HEK293 (cell line): ENCODE measurements around the gene PKNOX2.

Experiments used
- CTCF ChIA-PET: fragments of 350-600 bp; formaldehyde crosslinking; extraction: SDS; loops from one replicate; lab custom pipeline; 2021; ENCODE audit warnings: antibody characterized with exemption; lab: Yijun Ruan, JAX
- POLR2A ChIA-PET: fragments of 300-600 bp; formaldehyde crosslinking; extraction: SDS; loops from one replicate; lab custom pipeline; 2020; ENCODE audit warnings: antibody characterized with exemption, inconsistent platforms; lab: Yijun Ruan, JAX
- H3K27ac ChIP-seq: fragments of 200-500 bp; sonication (Bioruptor generic); 2 replicates; pipeline ENCODE4 v1.5.1; 2014; ENCODE audit warnings: low read depth, low read length, control low read depth, inconsistent platforms; ENCODE audit errors: extremely low read depth
- H3K36me3 ChIP-seq, 2 experiments: fragments of 200-500 bp in 1 of 2; sonication (Bioruptor generic) in 1 of 2; 1 replicate in 1 of 2; 2 replicates in 1 of 2; pipeline ENCODE4 v1.5.1; 2014 to 2017; ENCODE audit warnings: inconsistent platforms in 2 of 2, low read length in 2 of 2; ENCODE audit not compliant: control insufficient read depth in 2 of 2, insufficient read depth in 1 of 2
- H3K4me1 ChIP-seq: fragments of 200-500 bp; sonication (Bioruptor generic); 2 replicates; pipeline ENCODE4 v1.5.1; 2014; ENCODE audit warnings: mild to moderate bottlenecking, low read length, inconsistent platforms; ENCODE audit not compliant: control insufficient read depth, insufficient read depth
- H3K4me3 ChIP-seq: 2 replicates; pipeline ENCODE4 v1.5.1; 2011; ENCODE audit warnings: low read depth, mild to moderate bottlenecking, control low read depth, low read length, moderate library complexity
- H3K9me3 ChIP-seq: fragments of 200-500 bp; sonication (Bioruptor generic); 2 replicates; pipeline ENCODE4 v1.5.1; 2014; ENCODE audit warnings: low read depth, low read length, inconsistent platforms; ENCODE audit not compliant: control insufficient read depth, insufficient read depth
- FEZF1 ChIP-seq: fragments of 450-650 bp; formaldehyde crosslinking; IDR thresholded peaks from 2 replicates; pipeline ENCODE4 v1.5.1; 2016; ENCODE audit warnings: missing biosample characterization, missing genetic modification characterization
- GLI4 ChIP-seq: fragments of 450-650 bp; formaldehyde crosslinking; IDR thresholded peaks from 2 replicates; pipeline ENCODE4 v1.5.1; 2016; ENCODE audit warnings: missing biosample characterization, missing genetic modification characterization
- HOXC10 ChIP-seq: sonication (generic); formaldehyde crosslinking; IDR thresholded peaks from 2 replicates; pipeline ENCODE4 v1.8.1; 2023; ENCODE audit warnings: mild to moderate bottlenecking, missing genetic modification reagents
- HOXD13 ChIP-seq: sonication (generic); formaldehyde crosslinking; IDR thresholded peaks from 2 replicates; pipeline ENCODE4 v1.8.0; 2022; ENCODE audit warnings: missing genetic modification reagents, borderline replicate concordance
- OVOL3 ChIP-seq: fragments of 450-650 bp; formaldehyde crosslinking; IDR thresholded peaks from 2 replicates; pipeline ENCODE4 v1.5.1; 2016; ENCODE audit warnings: missing biosample characterization, missing genetic modification characterization
- RBAK ChIP-seq: fragments of 450-650 bp; formaldehyde crosslinking; IDR thresholded peaks from 2 replicates; pipeline ENCODE4 v1.5.1; 2016; ENCODE audit warnings: missing biosample characterization, missing genetic modification characterization
- SP3 ChIP-seq: fragments of 450-650 bp; formaldehyde crosslinking; IDR thresholded peaks from 2 replicates; pipeline ENCODE4 v1.5.1; 2016; ENCODE audit warnings: missing biosample characterization, missing genetic modification characterization
- ZBTB1 ChIP-seq: fragments of 450-650 bp; formaldehyde crosslinking; IDR thresholded peaks from 2 replicates; pipeline ENCODE4 v1.5.1; 2016; ENCODE audit warnings: missing biosample characterization, missing genetic modification characterization
- ZBTB8A ChIP-seq: fragments of 450-650 bp; formaldehyde crosslinking; IDR thresholded peaks from 2 replicates; pipeline ENCODE4 v1.5.1; 2016; ENCODE audit warnings: missing biosample characterization, missing genetic modification characterization
- ZFP3 ChIP-seq: fragments of 450-650 bp; formaldehyde crosslinking; IDR thresholded peaks from 2 replicates; pipeline ENCODE4 v1.5.1; 2016; ENCODE audit warnings: low read depth, missing biosample characterization, missing genetic modification characterization
- ZIC2 ChIP-seq: fragments of 450-650 bp; formaldehyde crosslinking; IDR thresholded peaks from 2 replicates; pipeline ENCODE4 v1.5.1; 2016; ENCODE audit warnings: missing biosample characterization, missing genetic modification characterization
- ZNF292 ChIP-seq: fragments of 450-650 bp; formaldehyde crosslinking; IDR thresholded peaks from 2 replicates; pipeline ENCODE4 v1.5.1; 2016; ENCODE audit warnings: low read depth, missing biosample characterization, missing genetic modification characterization, borderline replicate concordance
- ZNF324 ChIP-seq: fragments of 450-650 bp; formaldehyde crosslinking; IDR thresholded peaks from 2 replicates; pipeline ENCODE4 v1.5.1; 2016; ENCODE audit warnings: missing biosample characterization, missing genetic modification characterization
- ZNF366 ChIP-seq: fragments of 450-650 bp; formaldehyde crosslinking; conservative IDR thresholded peaks from 2 replicates; pipeline ENCODE4 v1.5.1; 2016; ENCODE audit warnings: missing biosample characterization, missing genetic modification characterization
- ZNF48 ChIP-seq: fragments of 450-650 bp; formaldehyde crosslinking; IDR thresholded peaks from 2 replicates; pipeline ENCODE4 v1.5.1; 2016; ENCODE audit warnings: missing biosample characterization, missing genetic modification characterization
- ZNF521 ChIP-seq: fragments of 450-650 bp; formaldehyde crosslinking; IDR thresholded peaks from 2 replicates; pipeline ENCODE4 v1.5.1; 2017; ENCODE audit warnings: missing biosample characterization, mild to moderate bottlenecking, missing genetic modification characterization
- ZNF544 ChIP-seq: fragments of 450-650 bp; formaldehyde crosslinking; IDR thresholded peaks from 2 replicates; pipeline ENCODE4 v1.5.0; 2017; ENCODE audit warnings: missing biosample characterization, missing genetic modification characterization
- ZNF548 ChIP-seq: fragments of 450-650 bp; formaldehyde crosslinking; IDR thresholded peaks from 2 replicates; pipeline ENCODE4 v1.5.1; 2016; ENCODE audit warnings: missing biosample characterization, missing genetic modification characterization
- ZNF629 ChIP-seq: fragments of 450-650 bp; formaldehyde crosslinking; IDR thresholded peaks from 2 replicates; pipeline ENCODE4 v1.5.1; 2017; ENCODE audit warnings: missing biosample characterization, missing genetic modification characterization
- ZNF664 ChIP-seq: fragments of 450-650 bp; formaldehyde crosslinking; IDR thresholded peaks from 2 replicates; pipeline ENCODE4 v1.5.1; 2016; ENCODE audit warnings: missing biosample characterization, missing genetic modification characterization
- ZNF837 ChIP-seq: fragments of 450-650 bp; formaldehyde crosslinking; IDR thresholded peaks from 2 replicates; pipeline ENCODE4 v1.5.1; 2016; ENCODE audit warnings: missing biosample characterization, missing genetic modification characterization
- ZSCAN23 ChIP-seq: fragments of 450-650 bp; formaldehyde crosslinking; IDR thresholded peaks from 2 replicates; pipeline ENCODE4 v1.5.1; 2016; ENCODE audit warnings: missing biosample characterization, missing genetic modification characterization

Gene PKNOX2

DNA sequence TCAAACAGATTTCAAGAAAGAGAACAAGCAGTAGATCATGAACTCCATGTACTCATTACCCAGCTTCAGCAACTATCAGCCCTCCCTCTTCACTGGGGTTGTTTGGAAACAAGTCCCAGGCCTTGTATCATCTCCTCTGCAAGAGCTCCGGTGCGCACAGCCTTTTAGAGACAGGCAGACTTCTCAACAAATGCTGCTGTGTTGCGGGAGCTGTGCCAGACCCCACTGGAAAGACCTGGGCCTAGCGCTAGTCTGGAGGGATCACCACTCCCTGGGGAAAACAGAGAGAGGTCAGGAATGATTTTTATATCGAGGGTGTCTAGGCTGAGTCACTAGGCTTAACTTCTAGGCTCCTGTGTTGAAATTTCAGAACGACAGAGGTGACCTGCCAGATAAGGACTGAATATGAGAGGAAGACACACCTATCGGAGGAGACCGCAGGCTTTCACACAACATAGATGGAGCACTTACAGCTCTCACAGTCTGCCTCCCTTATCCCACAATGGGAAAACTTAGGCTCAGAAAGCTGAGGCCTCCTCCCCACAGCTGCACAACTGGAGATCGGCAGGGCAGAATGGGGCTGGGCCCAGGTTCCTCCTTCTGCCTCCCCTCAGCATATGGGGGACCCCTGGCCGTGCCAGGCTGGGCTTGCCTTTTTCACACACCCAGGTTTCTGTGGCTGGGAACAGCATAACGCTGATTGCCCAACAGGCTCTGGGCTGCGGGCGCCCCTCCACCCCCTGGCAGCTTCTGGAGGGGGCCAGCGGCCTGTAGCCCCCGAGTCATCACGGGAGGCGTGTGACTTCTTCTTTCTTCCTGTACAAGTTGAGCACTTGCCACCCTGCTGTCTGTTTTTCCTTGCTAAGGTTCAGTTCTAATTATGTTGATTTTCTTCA is 86.0 kb downstream of the PKNOX2 start:
- Histone ChIP-seq H3K9me3 (no peaks in the 10 kb centered on the region), H3K36me3 (peaks cover 0 to 4% of the 10 kb centered on the region in 2 experiments; a peak in 1 of 3 replicates), H3K4me3 (no peak overlapping the region), H3K27ac (no peak overlapping the region), H3K4me1 (no peaks in the 10 kb centered on the region)
- TF ChIP-seq SP3 (tag by site-specific recombination) (no peak), ZIC2 (tag by site-specific recombination) (peak; percentile 36; the same call in 1 of the 2 replicates)
- ChIA-PET CTCF (interaction anchor here (0.6 to 0.7 kb wide), 2 partner anchors 16 to 102 kb away, joined by 3 read pairs; no protein-coding TSS in a partner anchor), POLR2A (no interaction called here)

GRCh38 chr11:125251214-125251545 is 86.6 kb downstream of the PKNOX2 start:
- CTCF ChIA-PET = interaction anchor here (0.7 kb wide), 3 partner anchors 16 to 112 kb away, joined by 3 read pairs; no protein-coding TSS in a partner anchor
- Histone ChIP-seq H3K4me1 (no peaks in the 10 kb centered on the region), H3K36me3 (peaks cover 0 to 4% of the 10 kb centered on the region in 2 experiments; a peak in 1 of 3 replicates), H3K27ac (no peak overlapping the region), H3K9me3 (no peaks in the 10 kb centered on the region), H3K4me3 (no peak overlapping the region)
- POLR2A ChIA-PET = no interaction called here
- TF ChIP-seq ZNF324 (no peak), ZNF544 (tag by site-specific recombination) (no peak), ZNF292 (no peak)

GRCh38 chr11:125251956-125252355 is 87.4 kb downstream of the PKNOX2 start:
- H3K36me3 ChIP-seq = peaks cover 0 to 4% of the 10 kb centered on the region in 2 experiments; a peak in 1 of 3 replicates
- POLR2A ChIA-PET = interaction anchor here (0.7 kb wide), 1 partner anchor 26 kb away, joined by 3 read pairs; no protein-coding TSS in a partner anchor
- no peak overlapping the region for H3K27ac ChIP-seq
- TF ChIP-seq ZFP3 (tag by site-specific recombination) (no peak), ZNF366 (tag by site-specific recombination) (no peak), ZNF664 (tag by site-specific recombination) (no peak), GLI4 (tag by site-specific recombination) (no peak), ZNF521 (tag by site-specific recombination) (no peak), HOXD13 (no peak), ZBTB1 (tag by site-specific recombination) (no peak), ZNF629 (no peak), ZSCAN23 (tag by site-specific recombination) (no peak), ZIC2 (tag by site-specific recombination) (no peak), OVOL3 (tag by site-specific recombination) (no peak), RBAK (no peak), ZNF548 (no peak), ZNF48 (tag by site-specific recombination) (no peak), HOXC10 (CRISPR knock-in tag) (no peak), FEZF1 (tag by site-specific recombination) (no peak), ZNF837 (tag by site-specific recombination) (no peak), ZBTB8A (tag by site-specific recombination) (no peak)
- no peak overlapping the region for H3K4me3 ChIP-seq
- CTCF ChIA-PET = interaction anchor here (0.7 to 0.9 kb wide), 4 partner anchors 19 to 177 kb away, joined by 3 read pairs; no protein-coding TSS in a partner anchor
- H3K4me1 ChIP-seq = no peaks in the 10 kb centered on the region
- H3K9me3 ChIP-seq = no peaks in the 10 kb centered on the region
